Spleen (tissue), 7 donors: ENCODE data around the gene CRACDL.

Experiments
- POLR2A ChIP-seq, 3 donors: fragments of 450-650 bp; IDR thresholded peaks; one replicate each; pipeline ENCODE4 v1.5.1; 2017; ENCODE audit warnings: antibody characterized with exemption in 3 of 3, mild to moderate bottlenecking in 1 of 3
- POLR2AphosphoS5 ChIP-seq, 3 donors: sonication (generic); formaldehyde crosslinking; IDR thresholded peaks; one replicate each; pipeline ENCODE4 v1.5.1; 2017; ENCODE audit warnings: antibody characterized with exemption in 3 of 3
- TF ChIP-seq, protein P1 (sequence below), 11 experiments: fragments of 200-600 bp in 7 of 11; fragments of 450-650 bp in 4 of 11; sonication (generic) in 4 of 11; IDR thresholded peaks in 8 of 11; conservative IDR thresholded peaks in 3 of 11; 1 replicate in 7 of 11; 2 replicates in 4 of 11; pipeline versions ENCODE4 v1.4.0 to v1.8.0; 2016 to 2021; ENCODE audit warnings: antibody characterized with exemption in 11 of 11, inconsistent platforms in 4 of 11, mild to moderate bottlenecking in 1 of 11
- donor health status: DM: no; HTN: no; CAD: no; lungs with moderate emphysema.
- donor health status: DM: no; HTN: no; CAD: no.
- donor health status: DM: no; HTN: no; CAD: no.

GRCh38 chr2:98907385-98907784 is 28.6 kb downstream of the CRACDL start:
- TF ChIP-seq, protein P1, sequence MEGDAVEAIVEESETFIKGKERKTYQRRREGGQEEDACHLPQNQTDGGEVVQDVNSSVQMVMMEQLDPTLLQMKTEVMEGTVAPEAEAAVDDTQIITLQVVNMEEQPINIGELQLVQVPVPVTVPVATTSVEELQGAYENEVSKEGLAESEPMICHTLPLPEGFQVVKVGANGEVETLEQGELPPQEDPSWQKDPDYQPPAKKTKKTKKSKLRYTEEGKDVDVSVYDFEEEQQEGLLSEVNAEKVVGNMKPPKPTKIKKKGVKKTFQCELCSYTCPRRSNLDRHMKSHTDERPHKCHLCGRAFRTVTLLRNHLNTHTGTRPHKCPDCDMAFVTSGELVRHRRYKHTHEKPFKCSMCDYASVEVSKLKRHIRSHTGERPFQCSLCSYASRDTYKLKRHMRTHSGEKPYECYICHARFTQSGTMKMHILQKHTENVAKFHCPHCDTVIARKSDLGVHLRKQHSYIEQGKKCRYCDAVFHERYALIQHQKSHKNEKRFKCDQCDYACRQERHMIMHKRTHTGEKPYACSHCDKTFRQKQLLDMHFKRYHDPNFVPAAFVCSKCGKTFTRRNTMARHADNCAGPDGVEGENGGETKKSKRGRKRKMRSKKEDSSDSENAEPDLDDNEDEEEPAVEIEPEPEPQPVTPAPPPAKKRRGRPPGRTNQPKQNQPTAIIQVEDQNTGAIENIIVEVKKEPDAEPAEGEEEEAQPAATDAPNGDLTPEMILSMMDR (IDR thresholded peaks at IDR 0.05 in 8 of 11, conservative IDR thresholded peaks at IDR 0.05 in 3 of 11): no peak
- TF ChIP-seq POLR2AphosphoS5 (IDR thresholded peaks at IDR 0.05) (no peak), POLR2A (IDR thresholded peaks at IDR 0.05) (no peak)
